Measurements from ENCODE around the gene FBXO28.

FBXO28 gene

DNA sequence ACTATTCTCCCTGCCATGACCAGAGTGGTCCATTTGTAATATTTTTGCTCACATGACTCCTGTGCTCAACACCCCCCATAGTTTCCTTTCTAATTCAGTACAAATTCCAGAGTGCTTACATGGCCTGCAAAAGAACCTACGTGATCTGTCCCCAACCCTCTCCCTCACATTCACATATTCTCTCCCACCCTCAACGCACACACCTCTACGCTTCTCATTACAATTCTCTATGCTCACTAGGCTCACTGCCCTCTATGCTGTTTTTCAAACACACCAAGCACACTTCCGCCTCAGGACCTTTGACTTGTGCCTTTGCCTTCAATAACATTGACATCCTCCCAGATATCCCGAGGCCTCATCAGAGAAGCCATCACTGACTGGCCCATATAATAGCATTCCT lies 23.8 kb upstream of the FBXO28 start:
- Histone ChIP-seq H2AFZ (ENCODE audit: low read length) (no peak overlapping the region), H3K4me1 (ENCODE audit: low read length) (no peaks in the 10 kb centered on the region)
- no peak for TF ChIP-seq EZH2 (optimal IDR thresholded peaks at IDR 0.05; ENCODE audit: low read depth, low read length)
- TF ChIP-seq EZH2phosphoT487 (IDR thresholded peaks at IDR 0.05; ENCODE audit: low read length), result no peak
- TF ChIP-seq, protein P1, sequence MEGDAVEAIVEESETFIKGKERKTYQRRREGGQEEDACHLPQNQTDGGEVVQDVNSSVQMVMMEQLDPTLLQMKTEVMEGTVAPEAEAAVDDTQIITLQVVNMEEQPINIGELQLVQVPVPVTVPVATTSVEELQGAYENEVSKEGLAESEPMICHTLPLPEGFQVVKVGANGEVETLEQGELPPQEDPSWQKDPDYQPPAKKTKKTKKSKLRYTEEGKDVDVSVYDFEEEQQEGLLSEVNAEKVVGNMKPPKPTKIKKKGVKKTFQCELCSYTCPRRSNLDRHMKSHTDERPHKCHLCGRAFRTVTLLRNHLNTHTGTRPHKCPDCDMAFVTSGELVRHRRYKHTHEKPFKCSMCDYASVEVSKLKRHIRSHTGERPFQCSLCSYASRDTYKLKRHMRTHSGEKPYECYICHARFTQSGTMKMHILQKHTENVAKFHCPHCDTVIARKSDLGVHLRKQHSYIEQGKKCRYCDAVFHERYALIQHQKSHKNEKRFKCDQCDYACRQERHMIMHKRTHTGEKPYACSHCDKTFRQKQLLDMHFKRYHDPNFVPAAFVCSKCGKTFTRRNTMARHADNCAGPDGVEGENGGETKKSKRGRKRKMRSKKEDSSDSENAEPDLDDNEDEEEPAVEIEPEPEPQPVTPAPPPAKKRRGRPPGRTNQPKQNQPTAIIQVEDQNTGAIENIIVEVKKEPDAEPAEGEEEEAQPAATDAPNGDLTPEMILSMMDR (IDR thresholded peaks at IDR 0.05; ENCODE audit: low read length), result no peak

DNA sequence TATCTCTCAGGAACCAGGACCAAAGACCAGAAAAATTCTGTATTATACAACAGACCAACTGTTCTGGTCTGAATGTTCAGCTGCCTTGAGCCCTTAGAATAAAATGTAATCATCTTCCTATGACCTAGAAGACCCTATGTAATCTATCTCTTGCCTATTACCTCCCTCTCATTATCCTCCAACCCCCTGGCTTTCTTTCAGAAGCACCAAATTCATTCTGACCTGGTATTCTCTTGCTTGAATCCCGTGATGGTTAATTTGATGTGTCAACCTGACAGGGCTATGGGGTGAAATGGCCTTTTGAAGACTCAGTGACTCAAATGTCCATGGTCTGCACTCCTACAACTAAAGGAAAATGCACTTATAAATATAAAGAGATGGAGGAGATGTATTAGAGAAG lies 21.8 kb upstream of the FBXO28 start:
- no peak for TF ChIP-seq EZH2phosphoT487 (IDR thresholded peaks at IDR 0.05; ENCODE audit: low read length)
- TF ChIP-seq EZH2 (optimal IDR thresholded peaks at IDR 0.05; ENCODE audit: low read depth, low read length), result no peak
- TF ChIP-seq, protein P1 (IDR thresholded peaks at IDR 0.05; ENCODE audit: low read length), result no peak
- no peak overlapping the region for H3K4me2 ChIP-seq (ENCODE audit: low read depth, low read length)

More for the DNA sequence above, 23.8 kb upstream of the FBXO28 start:
- Histone ChIP-seq H3K27me3 (replicated peaks; ENCODE audit: insufficient read depth, low read length) (no peaks in the 10 kb centered on the region), H3F3A (ENCODE audit: insufficient read depth, low read length) (no peaks in the 10 kb centered on the region), H3K79me2 (ENCODE audit: low read length) (no peaks in the 10 kb centered on the region), H3K9me3 (replicated peaks; ENCODE audit: insufficient read depth, low read length) (no peaks in the 10 kb centered on the region), H3K4me2 (ENCODE audit: low read depth, low read length) (no peak overlapping the region), H4K20me1 (ENCODE audit: insufficient read depth, low read length) (no peaks in the 10 kb centered on the region), H3K4me3 (ENCODE audit: low read length) (no peak overlapping the region), H3K9ac (ENCODE audit: low read length) (no peak overlapping the region), H3K9me2 (replicated peaks; ENCODE audit: insufficient read depth, low read length) (no peaks in the 10 kb centered on the region), H3K27ac (ENCODE audit: low read length) (no peak overlapping the region), H3K36me3 (replicated peaks; ENCODE audit: insufficient read depth, low read length) (no peaks in the 10 kb centered on the region)
- DNase-seq, result no peak

DNA sequence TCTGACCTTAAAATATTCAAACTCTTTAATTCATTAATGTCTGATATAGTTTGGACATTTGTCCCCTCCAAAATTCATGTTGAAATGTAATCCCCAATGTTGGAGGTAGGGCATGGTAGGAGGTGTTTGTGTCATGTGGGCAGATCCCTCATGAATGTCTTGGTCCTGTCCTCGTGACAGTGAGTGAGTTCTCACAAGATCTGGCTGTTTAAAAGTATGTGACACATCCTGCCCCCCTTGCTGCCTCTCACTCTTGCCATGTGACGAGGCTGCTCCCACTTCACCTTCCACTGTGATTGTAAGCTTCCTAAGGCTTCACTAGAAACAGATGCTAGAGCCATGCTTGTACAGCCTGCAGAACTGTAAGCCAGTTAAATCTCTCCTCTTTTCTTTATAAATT lies 21.3 kb upstream of the FBXO28 start:
- Histone ChIP-seq H3K4me1 (ENCODE audit: low read length) (no peaks in the 10 kb centered on the region), H4K20me1 (ENCODE audit: insufficient read depth, low read length) (no peaks in the 10 kb centered on the region), H3K9ac (ENCODE audit: low read length) (no peak overlapping the region), H3K4me2 (ENCODE audit: low read depth, low read length) (no peak overlapping the region), H3K27ac (ENCODE audit: low read length) (no peak overlapping the region), H3K9me3 (replicated peaks; ENCODE audit: insufficient read depth, low read length) (no peaks in the 10 kb centered on the region), H3F3A (ENCODE audit: insufficient read depth, low read length) (no peaks in the 10 kb centered on the region), H3K79me2 (ENCODE audit: low read length) (no peaks in the 10 kb centered on the region), H3K9me2 (replicated peaks; ENCODE audit: insufficient read depth, low read length) (no peaks in the 10 kb centered on the region), H3K27me3 (replicated peaks; ENCODE audit: insufficient read depth, low read length) (no peaks in the 10 kb centered on the region), H3K4me3 (ENCODE audit: low read length) (no peak overlapping the region), H3K36me3 (replicated peaks; ENCODE audit: insufficient read depth, low read length) (no peaks in the 10 kb centered on the region), H2AFZ (ENCODE audit: low read length) (no peak overlapping the region)
- DNase-seq, result no peak
- TF ChIP-seq, protein P1 (IDR thresholded peaks at IDR 0.05; ENCODE audit: low read length), result no peak
- TF ChIP-seq EZH2phosphoT487 (IDR thresholded peaks at IDR 0.05; ENCODE audit: low read length) (no peak), EZH2 (optimal IDR thresholded peaks at IDR 0.05; ENCODE audit: low read depth, low read length) (no peak)

More for the DNA sequence above, 21.8 kb upstream of the FBXO28 start:
- no peak overlapping the region for H3K9ac ChIP-seq (ENCODE audit: low read length)
- no peaks in the 10 kb centered on the region for H3K4me1 ChIP-seq (ENCODE audit: low read length)
- H3K79me2 ChIP-seq (ENCODE audit: low read length), result no peaks in the 10 kb centered on the region
- no peak overlapping the region for H2AFZ ChIP-seq (ENCODE audit: low read length)
- H4K20me1 ChIP-seq (ENCODE audit: insufficient read depth, low read length), result no peaks in the 10 kb centered on the region
- DNase-seq, result no peak
- H3K27me3 ChIP-seq (replicated peaks; ENCODE audit: insufficient read depth, low read length), result no peaks in the 10 kb centered on the region
- H3K4me3 ChIP-seq (ENCODE audit: low read length), result no peak overlapping the region
- no peaks in the 10 kb centered on the region for H3K36me3 ChIP-seq (replicated peaks; ENCODE audit: insufficient read depth, low read length)
- H3K9me3 ChIP-seq (replicated peaks; ENCODE audit: insufficient read depth, low read length), result no peaks in the 10 kb centered on the region
- no peaks in the 10 kb centered on the region for H3F3A ChIP-seq (ENCODE audit: insufficient read depth, low read length)
- H3K9me2 ChIP-seq (replicated peaks; ENCODE audit: insufficient read depth, low read length), result no peaks in the 10 kb centered on the region
- no peak overlapping the region for H3K27ac ChIP-seq (ENCODE audit: low read length)
